Kidney glomerular epithelial cell (primary cell): ENCODE measurements around the gene SPATA6L.
"Not testable (repeated sequence)": the region's sequence is repeated elsewhere in the genome, so short reads cannot be mapped to it uniquely, and the experiment has no call there.

Experiments used
- DNase-seq: peaks from one replicate; lab custom pipeline; 2025; lab: John Stamatoyannopoulos, UW

The SPATA6L gene

DNA sequence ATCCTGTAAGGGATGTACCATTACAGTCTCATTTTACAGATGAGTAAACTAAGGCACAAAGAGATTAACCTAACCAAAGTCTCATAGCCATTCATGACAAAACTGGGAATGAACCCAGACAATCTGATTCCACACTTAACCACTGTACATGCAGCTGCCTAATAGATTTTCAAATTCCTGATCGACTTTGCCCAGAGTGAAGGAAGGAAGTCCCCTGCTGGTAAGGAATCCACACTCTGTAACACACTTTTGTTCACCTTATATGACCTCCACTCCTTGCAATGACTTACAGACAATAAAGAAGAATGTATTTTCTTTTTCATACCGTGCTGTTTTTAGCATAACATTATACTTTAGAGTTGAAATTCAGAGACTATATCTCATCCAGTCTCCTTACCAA lies 35.4 kb downstream of the SPATA6L start:
- no peak for DNase-seq

DNA sequence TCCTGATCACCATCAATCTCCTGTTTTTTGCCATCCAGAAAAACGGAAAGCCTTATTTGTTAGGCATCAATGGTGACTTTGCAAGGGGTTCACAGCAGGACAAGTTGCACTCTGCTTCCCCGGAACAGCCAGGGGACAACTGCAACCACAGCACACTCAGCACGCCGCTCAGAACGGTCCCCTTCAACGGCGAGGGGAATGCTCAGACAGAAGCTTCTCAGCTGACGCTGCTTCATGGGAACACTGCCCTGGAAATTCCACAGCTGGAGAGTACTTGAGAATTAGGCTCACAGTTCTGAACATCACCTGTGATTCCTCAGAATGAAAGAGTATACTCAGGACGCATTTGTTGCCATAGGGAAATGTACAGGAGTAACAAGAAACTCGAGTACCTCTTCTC lies 44.3 kb downstream of the SPATA6L start:
- no peak for DNase-seq

DNA sequence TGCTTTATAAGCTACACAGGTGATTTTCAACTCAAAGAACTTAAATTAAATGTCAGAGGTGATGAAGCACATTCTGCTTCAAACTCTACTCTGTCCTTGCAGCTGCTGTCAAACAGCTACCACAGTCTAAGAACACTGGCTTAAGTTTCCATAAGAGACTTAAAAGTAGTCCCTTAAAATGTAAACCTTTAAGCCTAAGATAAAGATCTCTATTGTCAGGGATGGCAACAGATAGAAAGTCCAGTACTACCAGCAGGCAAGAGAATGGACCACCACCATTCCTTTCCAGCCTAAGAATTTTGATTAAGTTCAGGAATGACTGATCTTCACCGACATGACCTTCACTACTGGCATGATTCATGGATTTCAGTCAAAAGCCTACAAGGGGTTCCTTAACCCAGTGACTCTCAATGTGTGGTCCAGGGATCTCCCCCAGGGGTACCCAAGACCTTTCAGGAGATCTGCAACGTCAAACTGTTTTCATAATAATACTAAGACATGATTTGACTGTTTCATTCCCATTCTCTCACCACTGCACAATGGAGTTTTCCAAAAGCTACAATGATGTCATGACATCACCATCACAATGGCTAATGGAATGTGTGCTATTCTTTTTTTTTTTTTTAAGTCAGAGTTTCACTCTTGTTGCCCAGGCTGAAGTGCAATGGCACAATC lies 45.3 kb downstream of the SPATA6L start:
- peak; percentile 4 for DNase-seq

DNA sequence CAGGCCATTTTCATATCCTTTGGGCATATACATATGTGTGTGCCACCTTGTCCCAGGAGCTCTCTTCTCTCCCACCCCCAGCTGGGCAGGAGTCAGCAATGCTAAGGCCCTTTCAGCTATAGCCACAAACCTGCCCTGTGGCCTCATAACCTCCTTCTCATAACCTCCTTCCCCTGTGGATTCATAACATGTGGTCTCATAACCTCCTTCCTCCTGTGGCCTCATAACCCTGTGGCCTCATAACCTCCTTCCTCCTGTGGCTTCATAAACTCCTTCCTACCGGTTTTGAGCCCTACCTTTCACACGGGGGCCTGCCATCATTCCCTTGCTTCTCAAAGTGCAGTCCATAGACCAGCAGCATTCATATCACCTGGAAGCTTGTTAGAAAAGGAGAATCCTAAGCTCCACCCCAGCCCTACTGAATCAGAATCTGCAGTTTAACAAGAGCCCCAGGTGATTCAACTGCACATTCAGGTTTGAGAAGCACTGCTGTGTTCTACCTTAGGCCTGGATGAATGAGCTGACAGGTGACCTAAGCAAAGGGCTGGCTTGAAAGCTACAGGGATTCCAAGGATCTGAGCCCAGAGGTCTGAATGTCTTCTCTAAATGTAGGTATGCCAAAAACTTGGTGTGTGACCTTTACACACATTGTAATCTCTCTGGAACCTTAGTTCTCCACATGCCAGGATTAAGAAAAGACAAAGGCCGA lies 46.1 kb downstream of the SPATA6L start:
- no peak for DNase-seq

- no peak for DNase-seq
Observed at GRCh38 chr9:4618700-4619099, 47.6 kb downstream of the SPATA6L start.

GRCh38 chr9:4617752-4618151 lies 48.5 kb downstream of the SPATA6L start:
- DNase-seq = no peak

GRCh38 chr9:4615778-4616177 lies 50.5 kb downstream of the SPATA6L start:
- no peak for DNase-seq

- DNase-seq = no peak
Observed at GRCh38 chr9:4615251-4615650, 51.0 kb downstream of the SPATA6L start.

- no peak for DNase-seq
Observed at GRCh38 chr9:4614627-4615026, 51.7 kb downstream of the SPATA6L start.

DNA sequence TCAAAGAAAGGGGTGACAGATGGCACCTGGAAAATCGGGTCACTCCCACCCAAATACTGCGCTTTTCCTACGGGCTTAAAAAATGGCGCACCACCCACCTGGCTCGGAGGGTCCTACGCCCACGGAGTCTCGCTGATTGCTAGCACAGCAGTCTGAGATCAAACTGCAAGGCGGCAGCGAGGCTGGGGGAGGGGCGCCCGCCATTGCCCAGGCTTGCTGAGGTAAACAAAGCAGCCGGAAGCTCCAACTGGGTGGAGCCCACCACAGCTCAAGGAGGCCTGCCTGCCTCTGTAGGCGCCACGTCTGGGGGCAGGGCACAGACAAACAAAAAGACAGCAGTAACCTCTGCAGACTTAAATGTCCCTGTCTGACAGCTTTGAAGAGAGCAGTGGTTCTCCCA lies 60.2 kb downstream of the SPATA6L start:
- not testable (repeated sequence) for DNase-seq

- DNase-seq = peak; percentile 40
Observed at GRCh38 chr9:4604678-4605095, 61.6 kb downstream of the SPATA6L start.

GRCh38 chr9:4603830-4604229 lies 62.5 kb downstream of the SPATA6L start:
- no peak for DNase-seq

GRCh38 chr9:4600368-4600767 lies 65.9 kb downstream of the SPATA6L start:
- no peak for DNase-seq

- DNase-seq = no peak
Observed at GRCh38 chr9:4596165-4596922, 69.9 kb downstream of the SPATA6L start.

DNA sequence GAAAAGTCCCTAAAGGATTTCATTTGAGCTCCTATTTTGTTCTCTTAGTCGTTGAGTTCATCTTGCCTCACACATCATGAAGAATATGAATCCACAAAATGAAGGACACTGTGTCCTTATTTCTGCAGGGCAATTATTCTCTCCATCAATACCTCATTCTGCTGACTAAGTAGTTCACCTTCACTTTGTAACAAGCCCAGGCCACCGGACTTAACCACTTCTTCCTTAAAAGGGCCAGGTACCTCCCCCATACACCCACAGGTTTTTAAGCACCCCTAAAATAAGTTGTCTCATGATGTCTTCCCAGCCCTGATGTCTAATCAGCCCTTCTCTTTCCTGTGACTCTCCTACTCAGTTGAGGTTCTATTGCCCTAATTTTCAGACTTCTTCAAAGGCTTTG lies 71.3 kb downstream of the SPATA6L start:
- no peak for DNase-seq

- no peak for DNase-seq
Observed at GRCh38 chr9:4594545-4594944, 71.7 kb downstream of the SPATA6L start.

DNA sequence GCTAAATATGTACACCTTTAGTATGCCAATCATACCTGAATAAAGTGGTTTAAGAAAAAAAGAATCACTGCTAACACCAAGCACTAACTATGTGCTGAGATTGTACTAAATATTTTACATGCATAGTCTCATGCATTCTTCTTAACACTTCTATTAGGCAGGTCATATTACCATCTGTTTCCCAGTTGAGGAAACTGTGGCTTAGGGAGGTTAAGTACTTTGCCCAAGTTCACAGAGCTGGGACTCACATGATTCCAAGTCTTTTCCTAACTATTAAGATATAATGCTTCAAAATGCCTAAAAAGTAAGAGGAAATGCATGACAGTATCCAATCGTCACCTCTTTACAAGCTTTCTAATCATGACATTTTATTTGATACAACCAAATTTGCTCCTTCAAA lies 73.4 kb downstream of the SPATA6L start:
- DNase-seq = no peak

DNA sequence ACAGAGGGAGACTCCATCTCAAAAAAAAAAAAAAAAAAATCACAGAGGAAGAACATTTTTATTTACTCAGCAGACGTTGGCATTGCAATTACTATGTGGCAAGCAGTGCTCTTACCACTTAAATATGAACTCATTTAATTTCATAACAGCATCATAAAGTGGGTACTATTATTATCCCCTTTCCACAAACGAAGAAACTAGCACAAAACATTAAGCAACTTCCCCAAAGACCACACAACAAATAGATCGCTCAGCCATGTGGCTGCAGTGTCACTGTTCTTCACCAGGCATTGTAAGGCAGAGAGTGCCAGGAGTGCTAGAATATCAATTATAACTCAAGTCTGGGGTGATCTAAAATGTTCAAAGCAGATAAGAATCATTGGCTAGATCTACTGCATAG lies 74.0 kb downstream of the SPATA6L start:
- DNase-seq = no peak

GRCh38 chr9:4591123-4591500 lies 75.2 kb downstream of the SPATA6L start:
- no peak for DNase-seq

DNA sequence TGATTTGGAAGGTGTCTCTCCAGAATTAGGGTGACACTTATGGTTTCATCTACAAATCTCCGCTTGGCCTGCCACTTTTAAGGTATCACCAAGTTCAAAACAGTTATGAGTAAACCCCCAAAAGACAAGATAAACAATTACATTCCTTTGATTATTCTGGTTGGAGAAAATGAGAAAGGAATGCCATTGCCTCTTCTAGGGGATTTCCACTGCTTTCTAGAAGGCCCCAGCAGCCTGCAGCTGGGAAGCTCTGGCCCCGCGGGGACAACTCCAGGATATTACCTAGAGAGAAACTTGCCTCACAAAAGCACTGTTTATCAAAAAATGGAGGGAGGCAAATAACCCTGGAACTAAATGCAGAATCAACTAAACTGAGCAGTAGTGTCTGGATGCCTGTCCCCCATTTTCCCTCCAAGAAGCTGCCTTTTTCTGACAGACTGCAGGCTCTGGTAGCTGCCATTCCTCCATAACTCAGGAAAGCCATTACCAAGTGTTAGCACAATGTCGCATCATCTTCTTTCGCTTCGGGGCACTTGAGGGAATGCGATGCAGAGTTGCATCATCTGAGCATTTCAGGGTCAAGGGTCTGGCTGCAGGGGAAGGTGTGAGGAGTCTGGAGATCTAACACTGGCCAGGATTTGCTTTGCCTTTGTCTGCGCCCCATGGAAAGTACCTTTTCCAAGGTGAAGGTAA lies 75.7 kb downstream of the SPATA6L start:
- DNase-seq = peak; percentile 28

- no peak for DNase-seq
Observed at GRCh38 chr9:4588721-4589120, 77.6 kb downstream of the SPATA6L start.

- no peak for DNase-seq
Observed at GRCh38 chr9:4585135-4585534, 81.1 kb downstream of the SPATA6L start.

GRCh38 chr9:4584636-4585035 lies 81.6 kb downstream of the SPATA6L start:
- DNase-seq = no peak
